Choroid plexus epithelial cell (primary cell): ENCODE data around the gene PDGFD.
"Not testable (repeated sequence)": the region's sequence is repeated elsewhere in the genome, so short reads cannot be mapped to it uniquely, and the experiment has no call there.

Source experiments
- DNase-seq: peaks from one replicate; pipeline ENCODE4 v3.0.0-alpha.2; 2010; ENCODE audit warnings: low read depth
- H3K4me3 ChIP-seq: 2 replicates; pipeline ENCODE4 v1.5.1; 2011; ENCODE audit warnings: low read depth, mild to moderate bottlenecking, control low read depth, low read length, moderate library complexity
- CTCF ChIP-seq: conservative IDR thresholded peaks from 2 replicates; pipeline ENCODE4 v1.5.1; 2011; ENCODE audit warnings: low read depth, mild to moderate bottlenecking, control low read depth, inconsistent platforms, low read length, moderate library complexity

Gene PDGFD

DNA sequence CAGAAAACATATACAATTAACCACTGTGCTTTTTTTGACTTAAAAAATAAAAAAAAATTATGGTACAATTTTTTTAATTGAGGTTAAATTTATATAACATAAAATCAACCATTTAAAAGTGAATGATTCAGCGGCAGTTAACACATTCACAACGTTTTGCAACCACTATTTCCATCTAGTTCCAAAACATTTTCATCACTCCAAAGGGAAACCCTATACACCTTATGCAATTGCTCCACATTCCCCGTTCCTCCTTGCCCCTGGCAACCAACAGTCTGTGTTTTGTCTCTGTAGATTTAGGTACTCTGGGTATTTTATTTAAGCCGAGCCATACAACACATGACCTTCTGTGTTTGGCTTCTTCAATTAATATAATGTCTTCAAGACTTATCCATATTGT is 112.2 kb downstream of the PDGFD start:
- DNase-seq = peak; percentile 48
- no peak for TF ChIP-seq CTCF
- H3K4me3 ChIP-seq = no peak overlapping the region

GRCh38 chr11:104049116-104049515 is 114.8 kb downstream of the PDGFD start:
- H3K4me3 ChIP-seq = no peak overlapping the region
- no peak for TF ChIP-seq CTCF
- no peak for DNase-seq

DNA sequence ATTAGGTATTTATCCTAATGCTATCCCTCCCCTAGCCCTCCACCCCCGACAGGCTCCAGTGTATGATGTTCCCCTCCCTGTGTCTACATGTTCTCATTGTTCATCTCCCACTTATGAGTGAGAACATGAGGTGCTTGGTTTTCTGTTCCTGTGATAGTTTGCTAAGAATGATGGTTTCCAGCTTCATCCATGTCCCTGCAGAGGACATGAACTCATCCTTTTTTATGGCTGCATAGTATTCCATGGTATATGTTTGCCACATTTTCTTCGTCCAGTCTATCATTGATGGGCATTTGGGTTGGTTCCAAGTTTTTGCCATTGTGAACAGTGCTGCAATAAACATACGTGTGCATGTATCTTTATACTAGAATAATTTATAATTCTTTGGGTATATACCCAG is 117.1 kb downstream of the PDGFD start:
- not testable (repeated sequence) for DNase-seq, H3K4me3 ChIP-seq

GRCh38 chr11:104046331-104046730 is 117.6 kb downstream of the PDGFD start:
- no peak for TF ChIP-seq CTCF
- no peak for DNase-seq
- H3K4me3 ChIP-seq = no peak overlapping the region

DNA sequence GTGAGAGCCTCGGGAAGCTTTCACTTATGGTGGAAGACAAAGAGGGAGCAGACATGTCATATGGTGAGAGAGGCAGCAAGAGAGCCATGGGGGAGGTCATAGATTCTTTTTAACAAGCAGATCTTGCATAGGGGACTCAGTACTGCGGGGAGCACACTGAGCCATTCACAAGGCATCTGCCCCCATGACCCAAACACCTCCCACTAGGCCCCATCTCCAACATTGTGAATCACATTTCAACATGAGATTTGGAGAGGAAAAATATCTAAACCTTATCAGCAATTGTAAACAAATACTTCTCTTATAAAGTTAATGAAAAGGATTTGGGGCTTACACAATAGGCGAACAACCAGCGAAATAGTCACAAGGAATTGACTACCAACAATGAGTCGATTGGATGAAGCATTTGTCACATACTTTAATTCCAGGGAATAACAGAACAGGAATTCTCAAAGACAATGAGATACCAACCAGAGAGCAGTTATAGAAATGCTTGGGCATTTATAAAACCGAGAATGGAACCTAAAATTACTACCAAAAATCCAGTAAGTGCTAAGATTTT is 120.2 kb downstream of the PDGFD start:
- H3K4me3 ChIP-seq = no peak overlapping the region
- TF ChIP-seq CTCF = no peak
- peak; percentile 87 for DNase-seq

DNA sequence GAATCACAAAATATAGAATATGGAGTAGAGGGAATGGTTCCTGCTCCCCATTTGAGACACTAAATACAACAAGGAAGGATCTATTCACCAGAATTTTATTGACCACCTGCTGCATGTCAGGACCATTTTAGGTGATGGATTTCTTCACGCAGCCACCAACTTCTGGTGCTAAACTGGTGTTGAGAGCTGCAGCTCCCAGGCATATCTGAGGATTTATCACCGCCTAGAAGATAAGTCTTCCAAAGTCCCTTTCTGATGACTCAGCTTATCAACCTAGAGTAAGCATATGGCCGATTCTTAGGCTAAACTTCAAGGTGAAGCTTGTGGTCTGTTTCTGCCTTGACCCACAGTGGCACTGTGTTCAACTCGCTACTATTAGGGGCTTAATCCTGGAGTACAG is 120.8 kb downstream of the PDGFD start:
- TF ChIP-seq CTCF = no peak
- H3K4me3 ChIP-seq = no peak overlapping the region
- peak; percentile 42 for DNase-seq

- H3K4me3 ChIP-seq = no peak overlapping the region
- no peak for DNase-seq
- TF ChIP-seq CTCF = no peak
Measured at GRCh38 chr11:104041792-104042191, 122.2 kb downstream of the PDGFD start.
